ENCODE results near the gene QRFP. TPM values are rescaled to one million over a fixed set of nuclear protein-coding genes. Genes with fewer than 3 reads are reported as not detected.

QRFP gene
- total RNA-seq, 4 donors from 2014 or later = 0.18 TPM; not detected in 3

GRCh38 chr9:130905125-130905901 lies 8.7 kb upstream of the QRFP start:
- H3K36me3 ChIP-seq = no peaks in the 10 kb centered on the region
- 76 to 91% methylated on average over 14 to 19 of the region's 24 CpGs for WGBS, 2 donors
- TF ChIP-seq POLR2A (IDR thresholded peaks at IDR 0.05) = no peak
- TF ChIP-seq, protein P1, sequence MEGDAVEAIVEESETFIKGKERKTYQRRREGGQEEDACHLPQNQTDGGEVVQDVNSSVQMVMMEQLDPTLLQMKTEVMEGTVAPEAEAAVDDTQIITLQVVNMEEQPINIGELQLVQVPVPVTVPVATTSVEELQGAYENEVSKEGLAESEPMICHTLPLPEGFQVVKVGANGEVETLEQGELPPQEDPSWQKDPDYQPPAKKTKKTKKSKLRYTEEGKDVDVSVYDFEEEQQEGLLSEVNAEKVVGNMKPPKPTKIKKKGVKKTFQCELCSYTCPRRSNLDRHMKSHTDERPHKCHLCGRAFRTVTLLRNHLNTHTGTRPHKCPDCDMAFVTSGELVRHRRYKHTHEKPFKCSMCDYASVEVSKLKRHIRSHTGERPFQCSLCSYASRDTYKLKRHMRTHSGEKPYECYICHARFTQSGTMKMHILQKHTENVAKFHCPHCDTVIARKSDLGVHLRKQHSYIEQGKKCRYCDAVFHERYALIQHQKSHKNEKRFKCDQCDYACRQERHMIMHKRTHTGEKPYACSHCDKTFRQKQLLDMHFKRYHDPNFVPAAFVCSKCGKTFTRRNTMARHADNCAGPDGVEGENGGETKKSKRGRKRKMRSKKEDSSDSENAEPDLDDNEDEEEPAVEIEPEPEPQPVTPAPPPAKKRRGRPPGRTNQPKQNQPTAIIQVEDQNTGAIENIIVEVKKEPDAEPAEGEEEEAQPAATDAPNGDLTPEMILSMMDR (IDR thresholded peaks at IDR 0.05) = no peak
- intact Hi-C loops (cut with DNase I) = no loop called here
- no peak overlapping the region for H3K4me3 ChIP-seq
- no peak overlapping the region for H3K27ac ChIP-seq
- peaks cover 0 to 80% (median 0%) of the 10 kb centered on the region in 4 donors for H3K27me3 ChIP-seq
- DNase-seq = no peak
- H3K4me1 ChIP-seq = no peaks in the 10 kb centered on the region
- no peaks in the 10 kb centered on the region for H3K9me3 ChIP-seq

GRCh38 chr9:130904070-130905044 lies 7.7 kb upstream of the QRFP start:
- H3K4me1 ChIP-seq = no peaks in the 10 kb centered on the region
- WGBS, 2 donors = 79 to 87% methylated on average over 21 to 29 of the region's 48 CpGs
- no peak for DNase-seq
- no peak overlapping the region for H3K4me3 ChIP-seq
- no peaks in the 10 kb centered on the region for H3K36me3 ChIP-seq
- intact Hi-C loops (cut with DNase I) = no loop called here
- H3K27ac ChIP-seq = no peak overlapping the region
- TF ChIP-seq, protein P1 (IDR thresholded peaks at IDR 0.05) = no peak
- TF ChIP-seq POLR2A (IDR thresholded peaks at IDR 0.05) = no peak
- no peaks in the 10 kb centered on the region for H3K9me3 ChIP-seq
- H3K27me3 ChIP-seq = peaks cover 0 to 90% (median 0%) of the 10 kb centered on the region in 4 donors

DNA sequence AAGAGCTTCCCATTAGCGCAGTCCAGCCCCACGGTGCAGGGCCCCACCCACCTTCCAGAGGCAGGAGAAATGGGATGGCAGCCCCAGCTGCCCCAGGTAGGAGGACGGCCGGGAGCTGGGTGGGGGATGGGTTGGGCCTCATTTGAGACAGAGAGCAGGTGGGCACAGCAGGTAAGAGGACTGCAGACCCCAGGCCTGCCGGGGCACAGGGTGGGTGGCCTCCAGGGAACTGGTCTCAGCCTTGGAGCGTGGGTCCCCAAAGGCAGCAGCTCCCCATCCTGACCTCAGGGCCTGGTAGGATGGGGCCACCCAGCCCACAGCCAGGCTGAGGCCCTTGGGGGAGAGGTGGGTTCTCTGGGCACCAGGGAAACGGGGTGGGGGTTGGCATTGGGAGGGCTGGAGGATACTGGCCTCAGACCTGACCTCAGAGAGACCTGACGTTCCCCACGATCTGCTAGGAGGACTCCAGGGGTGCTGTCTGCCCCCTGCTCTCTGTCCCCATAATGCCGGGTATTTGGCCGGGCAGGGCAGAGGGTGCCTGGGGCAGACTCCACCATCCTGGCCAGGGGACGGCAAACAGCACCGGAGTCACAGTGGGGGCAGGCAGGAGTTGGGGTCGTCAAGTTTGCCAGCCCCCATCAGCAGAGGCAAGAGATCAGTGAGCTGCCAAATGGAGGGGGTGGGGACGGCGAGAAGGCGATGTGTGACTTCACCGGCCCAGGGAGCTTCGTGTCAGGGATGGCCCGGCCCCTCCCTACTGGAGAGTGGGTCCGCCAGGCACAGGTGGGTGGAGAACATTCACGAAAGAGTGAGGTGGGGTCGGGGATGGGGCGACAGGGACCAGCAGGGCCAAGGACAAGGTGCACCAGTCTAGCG lies 6.8 kb upstream of the QRFP start:
- no peak overlapping the region for H3K27ac ChIP-seq
- no peak for TF ChIP-seq POLR2A (IDR thresholded peaks at IDR 0.05)
- TF ChIP-seq, protein P1 (IDR thresholded peaks at IDR 0.05) = no peak
- no peaks in the 10 kb centered on the region for H3K9me3 ChIP-seq
- peaks cover 0 to 2% (median 0%) of the 10 kb centered on the region in 3 donors for H3K4me1 ChIP-seq
- intact Hi-C loops (cut with DNase I) = no loop called here
- no peak overlapping the region for H3K4me3 ChIP-seq
- DNase-seq = no peak
- H3K36me3 ChIP-seq = no peaks in the 10 kb centered on the region
- peaks cover 0 to 87% (median 0%) of the 10 kb centered on the region in 4 donors for H3K27me3 ChIP-seq
- WGBS, 2 donors = 70 to 77% methylated on average over 7 to 11 of the region's 25 CpGs

DNA sequence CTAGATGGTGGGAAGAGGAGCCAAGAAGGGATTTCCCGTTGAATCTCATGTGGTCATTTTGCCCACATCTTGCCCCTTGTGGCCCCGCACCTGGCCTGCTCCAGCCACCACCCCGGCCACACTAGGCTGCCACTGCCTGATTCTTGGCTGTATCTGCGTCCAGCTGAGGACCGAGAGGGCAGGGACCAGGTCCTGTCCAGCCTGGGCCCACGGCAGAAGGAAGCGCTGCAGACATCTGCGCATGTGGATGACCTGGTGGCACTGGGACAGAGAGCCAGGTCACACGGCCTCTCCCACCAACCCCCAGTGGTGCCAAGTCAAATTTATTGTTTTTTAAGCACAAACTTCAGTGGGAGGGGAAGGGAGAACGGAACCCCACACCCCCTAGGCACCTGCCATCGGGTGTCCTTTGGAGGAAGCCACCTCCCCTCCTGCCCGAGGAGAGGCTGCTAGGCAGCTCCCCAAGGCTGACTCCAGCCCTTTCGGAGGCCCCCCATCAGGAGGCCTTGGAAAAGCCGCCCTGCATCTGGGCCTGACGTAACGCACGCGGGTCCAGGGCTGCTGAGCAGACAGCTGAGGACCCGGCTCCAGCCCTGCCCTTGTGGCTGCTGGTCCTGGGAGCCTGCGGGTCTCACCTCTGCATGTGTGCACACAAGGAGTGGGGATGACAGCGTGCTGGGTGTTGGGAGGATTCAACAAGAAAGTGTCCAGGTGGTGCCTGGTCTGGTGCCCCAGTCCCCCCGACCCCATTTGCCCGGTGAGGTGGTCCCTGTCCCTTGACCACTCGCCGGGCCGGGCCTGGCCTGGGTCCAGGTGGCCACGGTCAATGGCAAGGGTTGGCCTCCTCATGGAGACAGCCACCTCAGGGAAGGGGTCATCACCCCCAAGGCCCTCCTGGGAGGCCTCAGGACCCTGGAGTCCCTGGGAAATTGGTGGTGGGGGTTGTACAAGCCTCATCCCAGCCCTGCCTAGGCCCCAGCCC lies 5.9 kb upstream of the QRFP start:
- no peaks in the 10 kb centered on the region for H3K9me3 ChIP-seq
- no peak overlapping the region for H3K4me3 ChIP-seq
- H3K36me3 ChIP-seq = no peaks in the 10 kb centered on the region
- WGBS, 2 donors = 76 to 85% methylated on average over 4 to 12 of the region's 27 CpGs
- peaks cover 4 to 11% (median 5%) of the 10 kb centered on the region in 3 donors for H3K4me1 ChIP-seq
- intact Hi-C loops (cut with DNase I) = no loop called here
- H3K27ac ChIP-seq = no peak overlapping the region
- no peak for DNase-seq
- H3K27me3 ChIP-seq = peaks cover 0 to 92% (median 0%) of the 10 kb centered on the region in 4 donors
- TF ChIP-seq POLR2A (IDR thresholded peaks at IDR 0.05) = no peak
- TF ChIP-seq, protein P1 (IDR thresholded peaks at IDR 0.05) = no peak
